ENCODE measurements around the gene KRT72.

The KRT72 gene

DNA sequence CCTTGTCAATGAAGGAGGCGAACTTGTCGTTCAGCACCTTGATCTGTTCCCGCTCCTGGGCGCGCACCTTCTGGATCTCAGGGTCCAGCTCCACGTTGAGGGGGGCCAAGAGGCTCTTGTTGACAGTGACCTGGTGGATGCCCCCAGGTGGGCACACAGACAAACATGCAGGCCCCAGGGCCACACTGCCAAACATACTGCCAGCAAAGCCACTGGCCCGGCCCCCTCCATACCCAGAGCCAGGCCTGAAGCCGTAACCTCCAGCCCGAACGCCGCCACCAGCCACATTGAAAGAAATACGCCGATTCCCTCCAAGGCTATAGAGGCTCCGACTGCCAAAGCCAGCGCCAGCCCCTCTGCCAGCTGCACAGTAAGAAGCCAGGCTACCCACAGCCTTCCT is 28.0 kb downstream of the KRT72 start:
- Histone ChIP-seq H3K4me3 (ENCODE audit: low read length) (no peak overlapping the region), H3K4me1 (ENCODE audit: control insufficient read depth, low read length) (peaks cover 9% of the 10 kb centered on the region; the same call in 1 of the 2 replicates), H3K9me2 (replicated peaks; ENCODE audit: control insufficient read depth, low read length) (no peaks in the 10 kb centered on the region), H3F3A (ENCODE audit: control insufficient read depth, insufficient read depth) (no peaks in the 10 kb centered on the region), H3K4me2 (ENCODE audit: low read length) (no peak overlapping the region), H3K9me3 (ENCODE audit: control insufficient read depth, insufficient read depth, low read length) (no peaks in the 10 kb centered on the region), H3K27me3 (ENCODE audit: control insufficient read depth, low read length) (peaks cover 33% of the 10 kb centered on the region), H3K79me2 (ENCODE audit: control insufficient read depth, low read length) (no peaks in the 10 kb centered on the region), H4K20me1 (ENCODE audit: control insufficient read depth, insufficient read depth, low read depth, low read length) (no peaks in the 10 kb centered on the region), H3K27ac (ENCODE audit: low read depth, low read length) (no peak overlapping the region), H3K36me3 (ENCODE audit: control insufficient read depth, low read length) (no peaks in the 10 kb centered on the region)
- TF ChIP-seq EZH2phosphoT487 (IDR thresholded peaks at IDR 0.05; ENCODE audit: borderline replicate concordance, low read length) = no peak
- TF ChIP-seq, protein P1, sequence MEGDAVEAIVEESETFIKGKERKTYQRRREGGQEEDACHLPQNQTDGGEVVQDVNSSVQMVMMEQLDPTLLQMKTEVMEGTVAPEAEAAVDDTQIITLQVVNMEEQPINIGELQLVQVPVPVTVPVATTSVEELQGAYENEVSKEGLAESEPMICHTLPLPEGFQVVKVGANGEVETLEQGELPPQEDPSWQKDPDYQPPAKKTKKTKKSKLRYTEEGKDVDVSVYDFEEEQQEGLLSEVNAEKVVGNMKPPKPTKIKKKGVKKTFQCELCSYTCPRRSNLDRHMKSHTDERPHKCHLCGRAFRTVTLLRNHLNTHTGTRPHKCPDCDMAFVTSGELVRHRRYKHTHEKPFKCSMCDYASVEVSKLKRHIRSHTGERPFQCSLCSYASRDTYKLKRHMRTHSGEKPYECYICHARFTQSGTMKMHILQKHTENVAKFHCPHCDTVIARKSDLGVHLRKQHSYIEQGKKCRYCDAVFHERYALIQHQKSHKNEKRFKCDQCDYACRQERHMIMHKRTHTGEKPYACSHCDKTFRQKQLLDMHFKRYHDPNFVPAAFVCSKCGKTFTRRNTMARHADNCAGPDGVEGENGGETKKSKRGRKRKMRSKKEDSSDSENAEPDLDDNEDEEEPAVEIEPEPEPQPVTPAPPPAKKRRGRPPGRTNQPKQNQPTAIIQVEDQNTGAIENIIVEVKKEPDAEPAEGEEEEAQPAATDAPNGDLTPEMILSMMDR (IDR thresholded peaks at IDR 0.05; ENCODE audit: low read depth, low read length, poor library complexity, severe bottlenecking) = no peak

DNA sequence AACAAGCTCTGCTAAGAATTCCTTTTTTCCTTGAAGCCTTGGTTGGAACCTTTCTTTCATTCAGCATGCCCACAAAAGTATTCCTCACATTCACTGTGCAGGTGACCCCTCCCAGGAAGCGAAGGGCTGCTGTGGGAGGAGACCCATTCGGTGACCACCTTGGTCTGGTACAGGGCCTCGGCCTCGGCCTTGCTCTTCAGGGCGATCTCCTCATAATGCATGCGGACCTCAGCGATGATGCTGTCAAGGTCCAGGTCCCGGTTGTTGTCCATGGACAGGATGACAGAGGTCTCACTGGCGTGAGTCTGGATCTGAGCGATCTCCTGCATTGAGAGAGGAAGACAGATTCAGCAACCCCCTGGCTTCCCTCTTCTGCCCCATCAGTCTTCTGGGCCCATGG is 30.8 kb downstream of the KRT72 start:
- no peaks in the 10 kb centered on the region for H4K20me1 ChIP-seq (ENCODE audit: control insufficient read depth, insufficient read depth, low read depth, low read length)
- H3K9me2 ChIP-seq (replicated peaks; ENCODE audit: control insufficient read depth, low read length) = no peaks in the 10 kb centered on the region
- TF ChIP-seq EZH2phosphoT487 (IDR thresholded peaks at IDR 0.05; ENCODE audit: borderline replicate concordance, low read length) = no peak
- TF ChIP-seq, protein P1 (IDR thresholded peaks at IDR 0.05; ENCODE audit: low read depth, low read length, poor library complexity, severe bottlenecking) = no peak
- no peak overlapping the region for H3K4me2 ChIP-seq (ENCODE audit: low read length)
- peaks cover 14% of the 10 kb centered on the region; the same call in 1 of the 2 replicates for H3K27me3 ChIP-seq (ENCODE audit: control insufficient read depth, low read length)
- no peaks in the 10 kb centered on the region for H3K36me3 ChIP-seq (ENCODE audit: control insufficient read depth, low read length)
- no peaks in the 10 kb centered on the region for H3K79me2 ChIP-seq (ENCODE audit: control insufficient read depth, low read length)
- H3K4me3 ChIP-seq (ENCODE audit: low read length) = no peak overlapping the region
- H3K27ac ChIP-seq (ENCODE audit: low read depth, low read length) = no peak overlapping the region
- H3K4me1 ChIP-seq (ENCODE audit: control insufficient read depth, low read length) = peaks cover 9% of the 10 kb centered on the region; the same call in 1 of the 2 replicates
- no peaks in the 10 kb centered on the region for H3F3A ChIP-seq (ENCODE audit: control insufficient read depth, insufficient read depth)
- H3K9me3 ChIP-seq (ENCODE audit: control insufficient read depth, insufficient read depth, low read length) = no peaks in the 10 kb centered on the region

DNA sequence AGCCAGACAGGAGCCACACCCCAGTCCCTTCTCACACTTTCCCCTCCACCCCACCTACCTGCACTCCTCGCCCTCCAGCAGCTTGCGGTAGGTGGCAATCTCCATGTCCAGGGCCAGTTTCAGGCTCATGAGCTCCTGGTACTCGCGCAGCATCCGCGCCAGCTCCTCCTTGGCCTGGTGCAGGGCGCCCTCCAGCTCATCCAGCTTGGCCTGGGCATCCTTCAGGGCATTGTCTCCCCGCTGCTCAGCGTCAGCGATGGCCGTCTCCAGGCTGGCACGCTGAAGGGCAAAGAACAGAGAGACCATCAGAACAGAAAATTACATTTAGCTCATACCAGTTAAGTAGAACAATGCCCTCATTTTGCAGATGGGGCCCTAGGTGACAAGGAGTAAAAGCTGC is 33.2 kb downstream of the KRT72 start:
- Histone ChIP-seq H3K79me2 (ENCODE audit: control insufficient read depth, low read length) (no peaks in the 10 kb centered on the region), H3K9me2 (replicated peaks; ENCODE audit: control insufficient read depth, low read length) (no peaks in the 10 kb centered on the region), H4K20me1 (ENCODE audit: control insufficient read depth, insufficient read depth, low read depth, low read length) (no peaks in the 10 kb centered on the region), H3K27ac (ENCODE audit: low read depth, low read length) (no peak overlapping the region), H3F3A (ENCODE audit: control insufficient read depth, insufficient read depth) (no peaks in the 10 kb centered on the region), H3K4me2 (ENCODE audit: low read length) (no peak overlapping the region), H3K36me3 (ENCODE audit: control insufficient read depth, low read length) (no peaks in the 10 kb centered on the region), H3K4me1 (ENCODE audit: control insufficient read depth, low read length) (no peaks in the 10 kb centered on the region), H3K9me3 (ENCODE audit: control insufficient read depth, insufficient read depth, low read length) (no peaks in the 10 kb centered on the region), H3K4me3 (ENCODE audit: low read length) (no peak overlapping the region), H3K27me3 (ENCODE audit: control insufficient read depth, low read length) (peaks cover 15% of the 10 kb centered on the region; the same call in 1 of the 2 replicates)
- no peak for TF ChIP-seq EZH2phosphoT487 (IDR thresholded peaks at IDR 0.05; ENCODE audit: borderline replicate concordance, low read length)
- TF ChIP-seq, protein P1 (IDR thresholded peaks at IDR 0.05; ENCODE audit: low read depth, low read length, poor library complexity, severe bottlenecking) = no peak

Data from DOHH2 (cell line).